ENCODE results near the gene PPFIA2.

Gene PPFIA2

GRCh38 chr12:81492131-81492720, 266.9 kb downstream of the PPFIA2 start:
- DNase-seq (ENCODE audit: extremely low read depth, low read depth) = no peak
- no peak for TF ChIP-seq CTCF (IDR thresholded peaks at IDR 0.05; ENCODE audit: low read depth, low read length)

GRCh38 chr12:81472934-81473333, 286.2 kb downstream of the PPFIA2 start:
- DNase-seq (ENCODE audit: extremely low read depth, low read depth) = no peak
- no peak for TF ChIP-seq CTCF (IDR thresholded peaks at IDR 0.05; ENCODE audit: low read depth, low read length)

GRCh38 chr12:81470923-81471322, 288.2 kb downstream of the PPFIA2 start:
- TF ChIP-seq CTCF (IDR thresholded peaks at IDR 0.05; ENCODE audit: low read depth, low read length) = no peak
- no peak for DNase-seq (ENCODE audit: extremely low read depth, low read depth)

GRCh38 chr12:81468206-81468605, 290.9 kb downstream of the PPFIA2 start:
- TF ChIP-seq CTCF (IDR thresholded peaks at IDR 0.05; ENCODE audit: low read depth, low read length) = no peak
- DNase-seq (ENCODE audit: extremely low read depth, low read depth) = no peak

GRCh38 chr12:81465876-81466275, 293.3 kb downstream of the PPFIA2 start:
- no peak for DNase-seq (ENCODE audit: extremely low read depth, low read depth)
- TF ChIP-seq CTCF (IDR thresholded peaks at IDR 0.05; ENCODE audit: low read depth, low read length) = no peak

- TF ChIP-seq CTCF (IDR thresholded peaks at IDR 0.05; ENCODE audit: low read depth, low read length) = no peak
- no peak for DNase-seq (ENCODE audit: extremely low read depth, low read depth)
Observed at GRCh38 chr12:81465191-81465590, 294.0 kb downstream of the PPFIA2 start.

GRCh38 chr12:81461163-81461562, 298.0 kb downstream of the PPFIA2 start:
- no peak for TF ChIP-seq CTCF (IDR thresholded peaks at IDR 0.05; ENCODE audit: low read depth, low read length)
- DNase-seq (ENCODE audit: extremely low read depth, low read depth) = no peak

Measured in AG09319 (cell line).